B cell (primary cell): ENCODE data around the gene ARHGAP23. TPM values are rescaled to one million over a fixed set of nuclear protein-coding genes. Genes with fewer than 3 reads are reported as not detected.

Source experiments
- ATAC-seq: fragments of 200-7000 bp; cut with Tn5 transposase; one replicate; pipeline ENCODE4 v1.10.0; 2021; ENCODE audit warnings: low read depth, mild to moderate bottlenecking, moderate number of reproducible peaks, moderate library complexity
- CTCF ChIA-PET: fragments of 350-600 bp; sonication (Branson Sonifier 250); formaldehyde crosslinking; loops from one replicate; lab custom pipeline; 2021; ENCODE audit warnings: antibody characterized with exemption, inconsistent platforms; lab: Charles Lee
- POLR2A ChIA-PET: fragments of 350-600 bp; sonication (Branson Sonifier 250); formaldehyde crosslinking; loops from one replicate; lab custom pipeline; 2021; ENCODE audit warnings: antibody characterized with exemption; lab: Charles Lee
- DNase-seq: peaks from one replicate; pipeline ENCODE4 v3.0.0; 2013
- H2AFZ ChIP-seq: 2 replicates; pipeline ENCODE4 v1.6.1; 2012; ENCODE audit warnings: mild to moderate bottlenecking, low read depth, low read length; ENCODE audit not compliant: insufficient read depth, poor library complexity, severe bottlenecking
- H3K27ac ChIP-seq, 2 donors: 1 replicate in 1 of 2; 2 replicates in 1 of 2; pipeline ENCODE4 v1.5.1; 2012 to 2013; ENCODE audit warnings: low read length in 2 of 2, mild to moderate bottlenecking in 2 of 2, moderate library complexity in 1 of 2
- H3K27me3 ChIP-seq, 4 experiments: fragments of 200-600 bp in 1 of 4; sonication (generic) in 1 of 4; replicated peaks in 1 of 4; 1 replicate in 2 of 4; 2 replicates in 2 of 4; pipeline versions ENCODE4 v1.6.1 to v1.7.0; 2013 to 2016; ENCODE audit warnings: low read length in 3 of 4, mild to moderate bottlenecking in 2 of 4, mixed read lengths in 1 of 4, moderate library complexity in 1 of 4; ENCODE audit not compliant: insufficient read depth in 4 of 4, control insufficient read depth in 3 of 4; ENCODE audit errors: control extremely low read depth in 1 of 4
- H3K36me3 ChIP-seq, 2 experiments: replicated peaks in 1 of 2; 1 replicate in 1 of 2; 2 replicates in 1 of 2; pipeline versions ENCODE4 v1.6.1 to v1.7.1; 2013; ENCODE audit warnings: low read length in 1 of 2; ENCODE audit not compliant: insufficient read depth in 2 of 2, control insufficient read depth in 1 of 2; ENCODE audit errors: control extremely low read depth in 1 of 2, extremely low read depth in 1 of 2
- H3K4me1 ChIP-seq, 2 donors: fragments of 200-600 bp in 1 of 2; sonication (generic) in 1 of 2; 1 replicate in 1 of 2; 2 replicates in 1 of 2; pipeline versions ENCODE4 v1.5.1 to v1.6.1; 2013 to 2017; ENCODE audit warnings: low read length in 2 of 2; ENCODE audit not compliant: control insufficient read depth in 2 of 2, insufficient read depth in 2 of 2
- H3K4me2 ChIP-seq: replicated peaks from 2 replicates; pipeline ENCODE3; 2012; ENCODE audit warnings: mild to moderate bottlenecking, low read depth, low read length; ENCODE audit not compliant: poor library complexity, severe bottlenecking
- H3K4me3 ChIP-seq, 5 experiments: fragments of 200-600 bp in 1 of 5; sonication (generic) in 1 of 5; 1 replicate in 3 of 5; 2 replicates in 2 of 5; pipeline versions ENCODE4 v1.5.1 to v1.7.0; 2011 to 2016; ENCODE audit warnings: low read length in 4 of 5, mild to moderate bottlenecking in 4 of 5, low read depth in 2 of 5, control low read depth in 1 of 5, moderate library complexity in 1 of 5; ENCODE audit not compliant: insufficient read depth in 1 of 5; ENCODE audit errors: control extremely low read depth in 1 of 5, extremely low read depth in 1 of 5
- H3K79me2 ChIP-seq: fragments of 200-600 bp; sonication (generic); one replicate; pipeline ENCODE4 v1.6.0; 2016; ENCODE audit warnings: low read length; ENCODE audit not compliant: control insufficient read depth, insufficient read depth
- H3K9ac ChIP-seq: fragments of 200-600 bp; sonication (generic); 2 replicates; pipeline ENCODE4 v1.6.1; 2017; ENCODE audit warnings: mild to moderate bottlenecking, low read length, moderate library complexity
- H3K9me3 ChIP-seq, 3 donors: one replicate each; pipeline versions ENCODE4 v1.6.1 to v1.7.1; 2013; ENCODE audit warnings: low read length in 2 of 3; ENCODE audit not compliant: control insufficient read depth in 2 of 3, insufficient read depth in 1 of 3; ENCODE audit errors: control extremely low read depth in 1 of 3
- H4K20me1 ChIP-seq: 2 replicates; pipeline ENCODE4 v1.6.0; 2012; ENCODE audit warnings: mild to moderate bottlenecking, low read length; ENCODE audit not compliant: insufficient read depth, control insufficient read depth, poor library complexity, severe bottlenecking
- H3K27ac Mint-ChIP-seq: one replicate; pipeline ENCODE4 v1.8.0; 2021; ENCODE audit warnings: mixed read lengths
- H3K27me3 Mint-ChIP-seq: one replicate; pipeline ENCODE4 v1.8.0; 2021; ENCODE audit warnings: mixed read lengths
- H3K4me1 Mint-ChIP-seq: one replicate; pipeline ENCODE4 v1.8.0; 2021; ENCODE audit warnings: mixed read lengths
- H3K4me3 Mint-ChIP-seq: one replicate; pipeline ENCODE4 v1.8.0; 2021; ENCODE audit warnings: mixed read lengths
- H3K9me3 Mint-ChIP-seq: one replicate; pipeline ENCODE4 v1.8.0; 2022; ENCODE audit warnings: mixed read lengths; ENCODE audit not compliant: insufficient read depth
- CTCF ChIP-seq: fragments of 200-600 bp; IDR thresholded peaks from one replicate; pipeline ENCODE4 v1.8.0; 2022; ENCODE audit warnings: antibody characterized with exemption, mild to moderate bottlenecking
- EZH2 ChIP-seq: IDR thresholded peaks from 2 replicates; pipeline ENCODE4 v1.6.1; 2012; ENCODE audit warnings: borderline replicate concordance, low read depth, mild to moderate bottlenecking, moderate library complexity, low read length; ENCODE audit not compliant: insufficient read depth, poor library complexity, severe bottlenecking
- WGBS: methylation state at CpG from one replicate; pipeline ENCODE4 v1.1.5; 2013; ENCODE audit warnings: missing lambda C conversion rate; ENCODE audit not compliant: insufficient coverage; 5-methylcytosine and 5-hydroxymethylcytosine counted together
- intact Hi-C: fragments of 100-400 bp; cut with micrococcal nuclease; formaldehyde crosslinking; loops from one replicate; pipeline ENCODE4 v1.10.0; 2022
- polyA plus RNA-seq: library from polyadenylated mRNA; depleted of rRNA; stranded (reverse); fragments of >200 nt; gene quantifications from 2 replicates; pipeline ENCODE4 v1.2.3, GENCODE V29; 2012
- total RNA-seq, 2 donors: library from RNA; stranded (reverse); fragments of 120-200 nt in 1 of 2; gene quantifications; 1 replicate in 1 of 2; 2 replicates in 1 of 2; pipeline versions ENCODE4 v1.2.3 to v1.2.4, GENCODE V29; 2013 to 2022

The ARHGAP23 gene
- total and polyA plus RNA-seq, 2 donors (not counting 1 experiment from before 2014, with no cell fraction given): 0.07 to 0.12 TPM

- Histone ChIP-seq H3K36me3 (no peaks in the 10 kb centered on the region), H3K79me2 (no peaks in the 10 kb centered on the region), H3K9me3 (peaks cover 0 to 2% (median 0%) of the 10 kb centered on the region in 3 donors), H3K27me3 (peaks cover 0 to 17% (median 6%) of the 10 kb centered on the region in 4 experiments), H3K9ac (no peak overlapping the region), H3K4me2 (no peak overlapping the region), H3K4me1 (no peaks in the 10 kb centered on the region), H4K20me1 (no peaks in the 10 kb centered on the region), H2AFZ (no peak overlapping the region), H3K27ac (no peak overlapping the region), H3K4me3 (no peak overlapping the region)
- no peak for ATAC-seq
- Mint-ChIP-seq H3K27me3 (peaks cover 31% of the 10 kb centered on the region), H3K9me3 (no peaks in the 10 kb centered on the region), H3K4me3 (no peak overlapping the region), H3K27ac (no peak overlapping the region), H3K4me1 (peaks cover 10% of the 10 kb centered on the region)
- 92% methylated on average over 15 of the region's 18 CpGs for WGBS
- DNase-seq: no peak
- CTCF ChIA-PET: no interaction called here
- TF ChIP-seq EZH2 (no peak), CTCF (no peak)
- intact Hi-C loops: no loop called here
- POLR2A ChIA-PET: no interaction called here
Measured at GRCh38 chr17:38457577-38458371, 29.5 kb downstream of the ARHGAP23 start.

DNA sequence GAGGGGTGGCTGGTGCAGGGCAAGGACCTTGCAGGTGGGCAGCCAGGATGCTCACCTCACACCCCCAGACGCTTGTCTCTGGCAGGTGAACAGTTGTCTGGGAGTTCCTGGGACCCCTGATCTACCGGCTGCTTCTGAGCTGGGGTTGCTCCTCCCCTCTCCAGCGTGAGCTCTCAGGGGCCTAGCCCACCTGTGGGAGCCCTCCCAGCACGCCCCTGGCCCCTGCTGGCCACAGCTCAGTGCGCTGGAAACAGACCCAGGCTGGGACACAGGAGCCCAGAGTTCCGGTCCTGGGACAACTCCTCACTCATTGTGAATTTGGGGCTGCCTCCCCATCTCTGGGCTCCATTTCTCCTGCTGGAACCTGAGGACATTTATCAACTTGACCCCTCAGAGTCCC is 30.3 kb downstream of the ARHGAP23 start:
- CTCF ChIA-PET: interaction anchor here (1.0 kb wide), 1 partner anchor 12 kb away, joined by 3 read pairs; no protein-coding TSS in a partner anchor

More for the DNA sequence above, 30.3 kb downstream of the ARHGAP23 start:
- Mint-ChIP-seq H3K27me3 (peaks cover 26% of the 10 kb centered on the region), H3K9me3 (no peaks in the 10 kb centered on the region), H3K27ac (no peak overlapping the region), H3K4me1 (peaks cover 4% of the 10 kb centered on the region), H3K4me3 (no peak overlapping the region)
- Histone ChIP-seq H2AFZ (no peak overlapping the region), H3K27me3 (peaks cover 0 to 12% (median 3%) of the 10 kb centered on the region in 4 experiments), H3K4me1 (no peaks in the 10 kb centered on the region), H3K79me2 (no peaks in the 10 kb centered on the region), H3K9me3 (no peaks in the 10 kb centered on the region), H3K36me3 (no peaks in the 10 kb centered on the region), H4K20me1 (no peaks in the 10 kb centered on the region), H3K4me3 (no peak overlapping the region), H3K27ac (no peak overlapping the region), H3K4me2 (no peak overlapping the region), H3K9ac (no peak overlapping the region)
- ATAC-seq: no peak
- intact Hi-C loops: no loop called here
- POLR2A ChIA-PET: no interaction called here
- WGBS: 87% methylated on average over 5 of the region's 6 CpGs
- no peak for TF ChIP-seq EZH2
- TF ChIP-seq CTCF: no peak
- DNase-seq: no peak
